Bronchial epithelial cell (primary cell): ENCODE measurements around the gene HOXD4. TPM values are rescaled to one million over a fixed set of nuclear protein-coding genes. Genes with fewer than 3 reads are reported as not detected.

Source experiments
- DNase-seq: peaks from one replicate; pipeline ENCODE4 v3.0.0-alpha.2; 2010; ENCODE audit warnings: low read depth
- FAIRE-seq: peaks from 2 replicates; lab custom pipeline; 2011; peaks lifted over from hg19 to GRCh38; lab: Jason Lieb, UNC
- H3K27me3 ChIP-seq: 2 replicates; pipeline ENCODE4 v1.5.1; 2011; ENCODE audit warnings: low read length; ENCODE audit not compliant: control insufficient read depth, insufficient read depth
- H3K36me3 ChIP-seq: 2 replicates; pipeline ENCODE4 v1.5.1; 2011; ENCODE audit warnings: low read length; ENCODE audit not compliant: control insufficient read depth, insufficient read depth
- H3K4me3 ChIP-seq: 2 replicates; pipeline ENCODE4 v1.5.1; 2011; ENCODE audit warnings: mild to moderate bottlenecking, low read depth, low read length, control low read depth
- CTCF ChIP-seq: IDR thresholded peaks from 2 replicates; pipeline ENCODE4 v1.5.1; 2011; ENCODE audit warnings: mild to moderate bottlenecking, moderate library complexity, low read length, control low read depth, inconsistent platforms; ENCODE audit not compliant: insufficient read depth, severe bottlenecking
- total RNA-seq: library from RNA; depleted of rRNA; stranded (reverse); fragments of >200 nt; gene quantifications from 2 replicates; pipeline ENCODE4 v1.2.1, GENCODE V29; 2014

Gene HOXD4
- total RNA-seq, 1 donor from 2014 or later: not detected

- H3K36me3 ChIP-seq: no peaks in the 10 kb centered on the region
- peak within 1 kb of the TSS; percentile 42 for H3K4me3 ChIP-seq
- H3K27me3 ChIP-seq: peaks cover 41% of the 10 kb centered on the region
- FAIRE-seq: no peak
- DNase-seq: no peak
- no peak for TF ChIP-seq CTCF
Measured at GRCh38 chr2:176187899-176188773, 36.8 kb downstream of the HOXD4 start, which contains the start of gene HOXD1. HOXD1 (plus strand) TSS chr2:176188668; CDS start chr2:176188802, 134 bp downstream.

GRCh38 chr2:176188774-176189680, 37.7 kb downstream of the HOXD4 start:
- no peak for FAIRE-seq
- Histone ChIP-seq H3K36me3 (no peaks in the 10 kb centered on the region), H3K27me3 (peaks cover 39% of the 10 kb centered on the region)

GRCh38 chr2:176189681-176190641, 38.6 kb downstream of the HOXD4 start:
- FAIRE-seq (no peak), DNase-seq (no peak)
- H3K27me3 ChIP-seq: peaks cover 39% of the 10 kb centered on the region
- TF ChIP-seq CTCF: no peak
- H3K4me3 ChIP-seq: no peak overlapping the region
- no peaks in the 10 kb centered on the region for H3K36me3 ChIP-seq

More at GRCh38 chr2:176188774-176189680, 37.7 kb downstream of the HOXD4 start:
- H3K4me3 ChIP-seq: peak overlapping the region; percentile 42
- DNase-seq: no peak
- no peak for TF ChIP-seq CTCF

GRCh38 chr2:176192351-176192750, 41.0 kb downstream of the HOXD4 start:
- FAIRE-seq: no peak

More at GRCh38 chr2:176192351-176192750, 41.0 kb downstream of the HOXD4 start:
- Histone ChIP-seq H3K27me3 (peaks cover 34% of the 10 kb centered on the region), H3K4me3 (no peak overlapping the region), H3K36me3 (no peaks in the 10 kb centered on the region)
- TF ChIP-seq CTCF: no peak
- DNase-seq: no peak
